ENCODE results near the gene ASGR1. TPM values are rescaled to one million over a fixed set of nuclear protein-coding genes. Genes with fewer than 3 reads are reported as not detected.

The ASGR1 gene
- polyA plus RNA-seq, 1 donor from 2014 or later = 80.2 TPM

DNA sequence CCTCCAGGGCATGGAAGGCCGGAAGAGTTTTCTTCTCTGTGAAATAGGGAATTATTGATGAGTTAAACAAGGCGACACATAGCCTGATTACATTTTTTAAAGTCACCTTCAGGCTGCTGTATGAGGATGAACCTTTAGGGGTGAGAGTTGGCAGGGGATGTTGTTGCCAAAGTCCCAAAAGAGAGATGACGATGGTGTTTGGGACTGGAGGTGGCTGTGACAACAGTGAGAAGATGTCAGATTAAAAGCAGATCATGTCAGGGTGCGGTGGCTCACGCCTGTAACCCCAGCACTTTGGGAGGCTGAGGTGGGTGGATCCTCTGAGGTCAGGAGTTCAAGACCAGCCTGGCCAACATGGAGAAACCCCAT lies 47.8 kb downstream of the ASGR1 start:
- H3K9me3 ChIP-seq (ENCODE audit: low read length) = no peaks in the 10 kb centered on the region
- H3K27ac ChIP-seq (ENCODE audit: low read length) = no peak overlapping the region
- no peaks in the 10 kb centered on the region for H3K36me3 ChIP-seq (ENCODE audit: insufficient read depth, low read length)
- no peak overlapping the region for H3K9ac ChIP-seq (ENCODE audit: low read length)
- H3K4me2 ChIP-seq (ENCODE audit: low read length) = no peak overlapping the region
- no peaks in the 10 kb centered on the region for H3K27me3 ChIP-seq (ENCODE audit: insufficient read depth, low read depth, low read length)
- no peak overlapping the region for H2AFZ ChIP-seq (ENCODE audit: low read depth, low read length)
- TF ChIP-seq EP300 (conservative IDR thresholded peaks at IDR 0.05; ENCODE audit: poor library complexity, severe bottlenecking) (no peak), RAD21 (conservative IDR thresholded peaks at IDR 0.05) (no peak)
- TF ChIP-seq, protein P1, sequence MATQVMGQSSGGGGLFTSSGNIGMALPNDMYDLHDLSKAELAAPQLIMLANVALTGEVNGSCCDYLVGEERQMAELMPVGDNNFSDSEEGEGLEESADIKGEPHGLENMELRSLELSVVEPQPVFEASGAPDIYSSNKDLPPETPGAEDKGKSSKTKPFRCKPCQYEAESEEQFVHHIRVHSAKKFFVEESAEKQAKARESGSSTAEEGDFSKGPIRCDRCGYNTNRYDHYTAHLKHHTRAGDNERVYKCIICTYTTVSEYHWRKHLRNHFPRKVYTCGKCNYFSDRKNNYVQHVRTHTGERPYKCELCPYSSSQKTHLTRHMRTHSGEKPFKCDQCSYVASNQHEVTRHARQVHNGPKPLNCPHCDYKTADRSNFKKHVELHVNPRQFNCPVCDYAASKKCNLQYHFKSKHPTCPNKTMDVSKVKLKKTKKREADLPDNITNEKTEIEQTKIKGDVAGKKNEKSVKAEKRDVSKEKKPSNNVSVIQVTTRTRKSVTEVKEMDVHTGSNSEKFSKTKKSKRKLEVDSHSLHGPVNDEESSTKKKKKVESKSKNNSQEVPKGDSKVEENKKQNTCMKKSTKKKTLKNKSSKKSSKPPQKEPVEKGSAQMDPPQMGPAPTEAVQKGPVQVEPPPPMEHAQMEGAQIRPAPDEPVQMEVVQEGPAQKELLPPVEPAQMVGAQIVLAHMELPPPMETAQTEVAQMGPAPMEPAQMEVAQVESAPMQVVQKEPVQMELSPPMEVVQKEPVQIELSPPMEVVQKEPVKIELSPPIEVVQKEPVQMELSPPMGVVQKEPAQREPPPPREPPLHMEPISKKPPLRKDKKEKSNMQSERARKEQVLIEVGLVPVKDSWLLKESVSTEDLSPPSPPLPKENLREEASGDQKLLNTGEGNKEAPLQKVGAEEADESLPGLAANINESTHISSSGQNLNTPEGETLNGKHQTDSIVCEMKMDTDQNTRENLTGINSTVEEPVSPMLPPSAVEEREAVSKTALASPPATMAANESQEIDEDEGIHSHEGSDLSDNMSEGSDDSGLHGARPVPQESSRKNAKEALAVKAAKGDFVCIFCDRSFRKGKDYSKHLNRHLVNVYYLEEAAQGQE (IDR thresholded peaks at IDR 0.05; ENCODE audit: borderline replicate concordance) = no peak
- H3K9me2 ChIP-seq (ENCODE audit: insufficient read depth, low read length) = no peaks in the 10 kb centered on the region
- H4K20me1 ChIP-seq (ENCODE audit: insufficient read depth) = no peaks in the 10 kb centered on the region
- no peaks in the 10 kb centered on the region for H3F3A ChIP-seq (ENCODE audit: insufficient read depth, low read length, poor library complexity, severe bottlenecking)
- no peaks in the 10 kb centered on the region for H3K79me2 ChIP-seq (replicated peaks; ENCODE audit: insufficient read depth, low read length)
- H3K4me3 ChIP-seq (ENCODE audit: low read length) = no peak overlapping the region

DNA sequence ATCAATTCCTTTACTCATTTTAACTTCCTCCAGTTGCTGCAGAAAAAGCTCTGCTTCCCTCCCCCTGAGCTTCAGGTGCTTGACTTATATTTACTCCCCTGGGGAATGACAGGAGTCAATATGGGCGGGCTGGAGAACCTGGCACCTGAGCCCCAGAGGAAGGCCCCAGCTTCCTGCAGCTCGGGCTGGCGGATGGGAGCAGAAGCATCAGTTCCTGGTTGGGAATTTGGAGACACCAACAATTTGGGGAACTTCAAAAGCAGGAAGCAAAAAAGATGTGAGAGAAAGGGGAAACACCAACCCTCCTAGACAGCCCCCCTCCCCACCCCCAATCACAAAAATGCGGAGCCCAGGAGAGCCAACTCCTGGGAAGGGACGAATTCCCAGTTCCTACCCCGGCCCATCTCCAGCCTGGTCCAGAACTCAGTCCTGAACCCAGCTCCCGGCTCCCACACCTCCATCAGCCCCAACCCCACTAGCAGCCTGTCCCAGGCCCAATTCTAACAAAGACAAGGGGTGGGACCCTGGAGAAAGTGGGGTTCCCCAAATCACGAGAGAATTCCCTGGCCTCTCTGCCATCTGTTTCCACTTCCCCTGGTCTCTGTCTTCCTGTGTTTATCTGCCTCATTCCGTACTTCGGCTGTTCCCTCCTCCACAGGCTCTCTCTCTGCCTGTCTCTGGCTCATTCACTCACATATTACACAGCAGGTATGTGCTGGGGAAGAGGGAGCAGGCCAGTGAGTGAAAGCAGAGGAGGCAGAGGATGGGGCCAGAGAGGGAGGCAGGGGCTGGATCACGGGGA lies 48.3 kb downstream of the ASGR1 start:
- H3K27me3 ChIP-seq (ENCODE audit: insufficient read depth, low read depth, low read length) = no peaks in the 10 kb centered on the region
- no peak overlapping the region for H2AFZ ChIP-seq (ENCODE audit: low read depth, low read length)
- H3K9ac ChIP-seq (ENCODE audit: low read length) = no peak overlapping the region
- no peaks in the 10 kb centered on the region for H4K20me1 ChIP-seq (ENCODE audit: insufficient read depth)
- no peaks in the 10 kb centered on the region for H3K9me3 ChIP-seq (ENCODE audit: low read length)
- H3K4me3 ChIP-seq (ENCODE audit: low read length) = no peak overlapping the region
- H3K27ac ChIP-seq (ENCODE audit: low read length) = no peak overlapping the region
- no peaks in the 10 kb centered on the region for H3K9me2 ChIP-seq (ENCODE audit: insufficient read depth, low read length)
- H3F3A ChIP-seq (ENCODE audit: insufficient read depth, low read length, poor library complexity, severe bottlenecking) = no peaks in the 10 kb centered on the region
- H3K4me2 ChIP-seq (ENCODE audit: low read length) = no peak overlapping the region
- no peaks in the 10 kb centered on the region for H3K79me2 ChIP-seq (replicated peaks; ENCODE audit: insufficient read depth, low read length)
- H3K36me3 ChIP-seq (ENCODE audit: insufficient read depth, low read length) = no peaks in the 10 kb centered on the region
- TF ChIP-seq RAD21 (conservative IDR thresholded peaks at IDR 0.05) (no peak), MXI1 (conservative IDR thresholded peaks at IDR 0.05; ENCODE audit: poor library complexity, severe bottlenecking) (no peak), EP300 (conservative IDR thresholded peaks at IDR 0.05; ENCODE audit: poor library complexity, severe bottlenecking) (no peak), EZH2 (IDR thresholded peaks at IDR 0.05; ENCODE audit: borderline replicate concordance, insufficient read depth, low read length, poor library complexity, severe bottlenecking) (no peak), TAF1 (IDR thresholded peaks at IDR 0.05; ENCODE audit: low read depth) (no peak), POLR2AphosphoS5 (IDR thresholded peaks at IDR 0.05) (no peak), SMC3 (conservative IDR thresholded peaks at IDR 0.05; ENCODE audit: poor library complexity) (no peak)
- TF ChIP-seq, protein P1 (IDR thresholded peaks at IDR 0.05; ENCODE audit: borderline replicate concordance) = no peak
- TF ChIP-seq, protein P2, sequence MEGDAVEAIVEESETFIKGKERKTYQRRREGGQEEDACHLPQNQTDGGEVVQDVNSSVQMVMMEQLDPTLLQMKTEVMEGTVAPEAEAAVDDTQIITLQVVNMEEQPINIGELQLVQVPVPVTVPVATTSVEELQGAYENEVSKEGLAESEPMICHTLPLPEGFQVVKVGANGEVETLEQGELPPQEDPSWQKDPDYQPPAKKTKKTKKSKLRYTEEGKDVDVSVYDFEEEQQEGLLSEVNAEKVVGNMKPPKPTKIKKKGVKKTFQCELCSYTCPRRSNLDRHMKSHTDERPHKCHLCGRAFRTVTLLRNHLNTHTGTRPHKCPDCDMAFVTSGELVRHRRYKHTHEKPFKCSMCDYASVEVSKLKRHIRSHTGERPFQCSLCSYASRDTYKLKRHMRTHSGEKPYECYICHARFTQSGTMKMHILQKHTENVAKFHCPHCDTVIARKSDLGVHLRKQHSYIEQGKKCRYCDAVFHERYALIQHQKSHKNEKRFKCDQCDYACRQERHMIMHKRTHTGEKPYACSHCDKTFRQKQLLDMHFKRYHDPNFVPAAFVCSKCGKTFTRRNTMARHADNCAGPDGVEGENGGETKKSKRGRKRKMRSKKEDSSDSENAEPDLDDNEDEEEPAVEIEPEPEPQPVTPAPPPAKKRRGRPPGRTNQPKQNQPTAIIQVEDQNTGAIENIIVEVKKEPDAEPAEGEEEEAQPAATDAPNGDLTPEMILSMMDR (IDR thresholded peaks at IDR 0.05; ENCODE audit: poor library complexity, severe bottlenecking) = no peak
